HepG2 (cell line): ENCODE measurements around the gene BPI. TPM values are rescaled to one million over a fixed set of nuclear protein-coding genes. Genes with fewer than 3 reads are reported as not detected.

Experiments used
- ATAC-seq: fragments of 200-7000 bp; cut with Tn5 transposase; 3 replicates; pipeline ENCODE4 v1.9.1; 2020; ENCODE audit warnings: mild to moderate bottlenecking, moderate library complexity
- BruUV-seq: library from RNA; stranded (reverse); fragments of 400-500 nt; replicated peaks from 2 replicates; lab custom pipeline; 2021; lab: Mats Ljungman, UMichigan
- CTCF ChIA-PET: fragments of 300-600 bp; formaldehyde crosslinking; extraction: SDS; loops from one replicate; lab custom pipeline; 2021; ENCODE audit warnings: low total read pairs, inconsistent platforms, low intra/inter-chr PET ratio; lab: Yijun Ruan, JAX
- POLR2A ChIA-PET: fragments of 350-600 bp; sonication (Branson Sonifier 250); formaldehyde crosslinking; loops from one replicate; lab custom pipeline; 2020; ENCODE audit warnings: antibody characterized with exemption, inconsistent platforms; lab: Yijun Ruan, JAX
- DNase-seq: peaks from one replicate; pipeline ENCODE4 v3.0.0-alpha.2; 2015; ENCODE audit warnings: low spot score
- FAIRE-seq: peaks from 3 replicates; lab custom pipeline; 2011; peaks lifted over from hg19 to GRCh38; lab: Jason Lieb, UNC
- H2AFZ ChIP-seq: one replicate; pipeline ENCODE4 v1.6.1; 2011; ENCODE audit warnings: low read length, inconsistent platforms
- H3K27ac ChIP-seq: fragments of 300-600 bp; 3 replicates; pipeline ENCODE4 v1.8.0; 2011; ENCODE audit warnings: mixed run types, mild to moderate bottlenecking, mixed read lengths, low read length, inconsistent platforms; ENCODE audit not compliant: insufficient read depth; ENCODE audit errors: extremely low read length
- H3K27me3 ChIP-seq, 2 experiments: fragments of 200-600 bp in 1 of 2; 2 replicates in 1 of 2; 3 replicates in 1 of 2; pipeline versions ENCODE4 v1.6.0 to v1.8.0; 2011; ENCODE audit warnings: low read length in 2 of 2, mild to moderate bottlenecking in 2 of 2, moderate library complexity in 2 of 2, inconsistent platforms in 1 of 2; ENCODE audit not compliant: insufficient read depth in 2 of 2, control insufficient read depth in 1 of 2
- H3K36me3 ChIP-seq, 2 experiments: fragments of 200-600 bp in 1 of 2; replicated peaks in 1 of 2; 2 replicates in 1 of 2; 3 replicates in 1 of 2; pipeline versions ENCODE4 v1.5.1 to v1.8.0; 2011; ENCODE audit warnings: low read length in 2 of 2, inconsistent platforms in 1 of 2; ENCODE audit not compliant: insufficient read depth in 2 of 2, control insufficient read depth in 1 of 2
- H3K4me1 ChIP-seq: 2 replicates; pipeline ENCODE4 v1.5.1; 2012; ENCODE audit warnings: low read length, inconsistent platforms; ENCODE audit not compliant: insufficient read depth
- H3K4me2 ChIP-seq: 2 replicates; pipeline ENCODE4 v1.6.0; 2011; ENCODE audit warnings: low read depth, low read length, inconsistent platforms
- H3K4me3 ChIP-seq, 3 experiments: fragments of 200-600 bp in 1 of 3; sonication (generic), shearing (Covaris generic) in 1 of 3; replicated peaks in 1 of 3; 2 replicates each; pipeline ENCODE4 v1.5.1; 2011 to 2016; ENCODE audit warnings: low read length in 3 of 3, inconsistent platforms in 2 of 3, low read depth in 2 of 3, mild to moderate bottlenecking in 2 of 3, control low read depth in 1 of 3, mixed read lengths in 1 of 3; ENCODE audit not compliant: insufficient read depth in 1 of 3
- H3K79me2 ChIP-seq: one replicate; pipeline ENCODE4 v1.6.1; 2011; ENCODE audit warnings: low read length, inconsistent platforms; ENCODE audit not compliant: insufficient read depth
- H3K9ac ChIP-seq: 2 replicates; pipeline ENCODE4 v1.6.0; 2011; ENCODE audit warnings: mild to moderate bottlenecking, low read depth, low read length, inconsistent platforms; ENCODE audit not compliant: insufficient read depth
- H3K9me3 ChIP-seq: 2 replicates; pipeline ENCODE4 v1.5.1; 2012; ENCODE audit warnings: mild to moderate bottlenecking, low read length
- H4K20me1 ChIP-seq: 2 replicates; pipeline ENCODE4 v1.6.0; 2011; ENCODE audit warnings: inconsistent platforms, mild to moderate bottlenecking, low read length, moderate library complexity; ENCODE audit not compliant: insufficient read depth
- CCAR2 ChIP-seq: fragments of 200-400 bp; formaldehyde crosslinking; optimal IDR thresholded peaks from 2 replicates; pipeline ENCODE3; 2018; ENCODE audit warnings: low read depth, mild to moderate bottlenecking, low read length, moderate library complexity
- FOXJ3 ChIP-seq: sonication (generic); formaldehyde crosslinking; IDR thresholded peaks from 2 replicates; pipeline ENCODE4 v1.4.0; 2020; ENCODE audit warnings: missing genetic modification reagents, mild to moderate bottlenecking, borderline replicate concordance
- GTF2F1 ChIP-seq: fragments of 150-350 bp; IDR thresholded peaks from 2 replicates; pipeline ENCODE4 v1.6.1; 2014; ENCODE audit warnings: low read length
- MAFF ChIP-seq: IDR thresholded peaks from 2 replicates; pipeline ENCODE4 v1.6.1; 2011; ENCODE audit warnings: low read depth, low read length, improper control_type of control experiment
- U2AF1 ChIP-seq: fragments of 200-400 bp; formaldehyde crosslinking; optimal IDR thresholded peaks from 2 replicates; pipeline ENCODE3; 2017; ENCODE audit warnings: mild to moderate bottlenecking, low read depth, low read length
- ZFYVE20 ChIP-seq: sonication (generic); formaldehyde crosslinking; IDR thresholded peaks from 2 replicates; pipeline ENCODE4 v1.8.0; 2023; ENCODE audit warnings: low read depth, mild to moderate bottlenecking, moderate library complexity, missing genetic modification reagents, borderline replicate concordance
- ZNF337 ChIP-seq: sonication (generic); formaldehyde crosslinking; IDR thresholded peaks from 2 replicates; pipeline ENCODE4 v1.5.1; 2020; ENCODE audit warnings: missing genetic modification reagents, low read depth, mild to moderate bottlenecking, borderline replicate concordance
- ZNF451 ChIP-seq: sonication (generic); formaldehyde crosslinking; IDR thresholded peaks from 2 replicates; pipeline ENCODE4 v1.5.0; 2020; ENCODE audit warnings: mild to moderate bottlenecking, missing genetic modification reagents
- WGBS: methylation state at CpG from one replicate; pipeline ENCODE4 v1.1.6; 2017; ENCODE audit warnings: low lambda C conversion rate; 5-methylcytosine and 5-hydroxymethylcytosine counted together
- in situ Hi-C: cut with HindIII; loops from 2 replicates; pipeline ENCODE4 v1.10.0; 2017; ENCODE audit warnings: low pct_unique_long_range_greater_than_20kb; ENCODE audit not compliant: extremely low pct_ligation_motif_present
- intact Hi-C: fragments of 100-400 bp; cut with micrococcal nuclease; formaldehyde crosslinking; loops from one replicate; pipeline ENCODE4 v1.10.0; 2022; ENCODE audit not compliant: unreplicated experiment
- polyA plus RNA-seq, 8 experiments: library from polyadenylated mRNA; depleted of rRNA in 3 of 8; stranded (reverse) in 7 of 8; unstranded in 1 of 8; fragments of >200 nt; fragmentation: Illumina TruSeq in 4 of 8; extraction: Trizol in 4 of 8; gene quantifications; 2 replicates each; pipeline versions ENCODE4 v1.2.1 to v1.2.3, GENCODE V29; 2011 to 2016; ENCODE audit warnings: low read depth in 4 of 8, missing spikeins in 1 of 8, mixed read lengths in 1 of 8; ENCODE audit not compliant: insufficient read depth in 1 of 8
- total RNA-seq, 5 experiments: library from RNA; depleted of rRNA; stranded (reverse); fragments of >200 nt; fragmentation: Illumina TruSeq; extraction: Trizol; gene quantifications; 2 replicates each; pipeline ENCODE4 v1.2.3, GENCODE V29; 2016; ENCODE audit warnings: low read depth in 1 of 5
- TF ChIP-seq, protein P1 (sequence below): sonication (generic); formaldehyde crosslinking; IDR thresholded peaks from 2 replicates; pipeline ENCODE4 v1.5.0; 2020; ENCODE audit warnings: missing genetic modification reagents
- TF ChIP-seq, protein P2 (sequence below), 2 experiments: sonication (generic) in 1 of 2; formaldehyde crosslinking in 1 of 2; IDR thresholded peaks; 2 replicates each; pipeline versions ENCODE4 v1.4.0 to v1.6.1; 2018 to 2020; ENCODE audit warnings: missing genetic modification reagents in 2 of 2, borderline replicate concordance in 1 of 2, low read depth in 1 of 2, mild to moderate bottlenecking in 1 of 2, missing biosample characterization in 1 of 2
- TF ChIP-seq, protein P3 (sequence below): sonication (generic); formaldehyde crosslinking; IDR thresholded peaks from 2 replicates; pipeline ENCODE4 v1.5.1; 2020; ENCODE audit warnings: missing genetic modification reagents, mild to moderate bottlenecking, borderline replicate concordance
- TF ChIP-seq, protein P4 (sequence below): IDR thresholded peaks from 2 replicates; pipeline ENCODE4 v1.6.1; 2016; ENCODE audit warnings: low read depth, missing genetic modification reagents, missing compliant biosample characterization

BPI gene
- total and polyA plus RNA-seq, 2 of the 13 experiments (the other 11 are each of a cell fraction or from before 2014, with no cell fraction given) = not detected

DNA sequence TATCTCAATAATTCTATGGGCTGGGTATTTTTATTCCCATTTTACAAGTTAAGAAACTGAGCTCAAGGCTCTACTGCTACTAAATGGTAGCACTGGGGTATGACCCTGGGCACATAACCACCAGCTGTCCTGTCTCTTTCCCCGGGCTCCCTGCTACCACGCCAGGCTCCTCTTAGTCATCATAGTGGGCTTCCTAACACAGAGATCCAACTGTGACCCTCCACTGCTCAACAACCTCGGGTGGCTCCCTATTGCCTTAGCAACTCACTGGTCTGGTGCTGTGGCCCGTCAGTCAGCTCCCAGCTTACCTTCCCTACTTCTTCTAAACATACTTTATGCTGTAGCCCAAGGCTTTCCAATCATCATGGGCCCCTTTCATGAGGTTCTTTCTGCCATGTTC lies 47.9 kb upstream of the BPI start:
- WGBS = 28% methylated on average over 4 of the region's 4 CpGs
- ATAC-seq (no peak), FAIRE-seq (no peak), DNase-seq (no peak)
- no peaks in the 10 kb centered on the region for H3K79me2 ChIP-seq
- intact Hi-C loops = no loop called here
- peaks cover 19% of the 10 kb centered on the region for H3K4me1 ChIP-seq
- H2AFZ ChIP-seq = no peak overlapping the region
- H4K20me1 ChIP-seq = no peaks in the 10 kb centered on the region
- H3K4me2 ChIP-seq = no peak overlapping the region
- ChIA-PET POLR2A (no interaction called here), CTCF (no interaction called here)
- BruUV-seq = no TSS peak
- no peak overlapping the region for H3K27ac ChIP-seq
- H3K27me3 ChIP-seq = peaks cover 5 to 25% of the 10 kb centered on the region in 2 experiments; a peak in 4 of 5 replicates
- no peaks in the 10 kb centered on the region for H3K9me3 ChIP-seq
- H3K9ac ChIP-seq = no peak overlapping the region
- in situ Hi-C loops = no loop called here
- H3K4me3 ChIP-seq = no peak overlapping the region
- H3K36me3 ChIP-seq = no peaks in the 10 kb centered on the region
- TF ChIP-seq, protein P1, sequence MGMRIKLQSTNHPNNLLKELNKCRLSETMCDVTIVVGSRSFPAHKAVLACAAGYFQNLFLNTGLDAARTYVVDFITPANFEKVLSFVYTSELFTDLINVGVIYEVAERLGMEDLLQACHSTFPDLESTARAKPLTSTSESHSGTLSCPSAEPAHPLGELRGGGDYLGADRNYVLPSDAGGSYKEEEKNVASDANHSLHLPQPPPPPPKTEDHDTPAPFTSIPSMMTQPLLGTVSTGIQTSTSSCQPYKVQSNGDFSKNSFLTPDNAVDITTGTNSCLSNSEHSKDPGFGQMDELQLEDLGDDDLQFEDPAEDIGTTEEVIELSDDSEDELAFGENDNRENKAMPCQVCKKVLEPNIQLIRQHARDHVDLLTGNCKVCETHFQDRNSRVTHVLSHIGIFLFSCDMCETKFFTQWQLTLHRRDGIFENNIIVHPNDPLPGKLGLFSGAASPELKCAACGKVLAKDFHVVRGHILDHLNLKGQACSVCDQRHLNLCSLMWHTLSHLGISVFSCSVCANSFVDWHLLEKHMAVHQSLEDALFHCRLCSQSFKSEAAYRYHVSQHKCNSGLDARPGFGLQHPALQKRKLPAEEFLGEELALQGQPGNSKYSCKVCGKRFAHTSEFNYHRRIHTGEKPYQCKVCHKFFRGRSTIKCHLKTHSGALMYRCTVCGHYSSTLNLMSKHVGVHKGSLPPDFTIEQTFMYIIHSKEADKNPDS = no peak
- TF ChIP-seq, protein P2, sequence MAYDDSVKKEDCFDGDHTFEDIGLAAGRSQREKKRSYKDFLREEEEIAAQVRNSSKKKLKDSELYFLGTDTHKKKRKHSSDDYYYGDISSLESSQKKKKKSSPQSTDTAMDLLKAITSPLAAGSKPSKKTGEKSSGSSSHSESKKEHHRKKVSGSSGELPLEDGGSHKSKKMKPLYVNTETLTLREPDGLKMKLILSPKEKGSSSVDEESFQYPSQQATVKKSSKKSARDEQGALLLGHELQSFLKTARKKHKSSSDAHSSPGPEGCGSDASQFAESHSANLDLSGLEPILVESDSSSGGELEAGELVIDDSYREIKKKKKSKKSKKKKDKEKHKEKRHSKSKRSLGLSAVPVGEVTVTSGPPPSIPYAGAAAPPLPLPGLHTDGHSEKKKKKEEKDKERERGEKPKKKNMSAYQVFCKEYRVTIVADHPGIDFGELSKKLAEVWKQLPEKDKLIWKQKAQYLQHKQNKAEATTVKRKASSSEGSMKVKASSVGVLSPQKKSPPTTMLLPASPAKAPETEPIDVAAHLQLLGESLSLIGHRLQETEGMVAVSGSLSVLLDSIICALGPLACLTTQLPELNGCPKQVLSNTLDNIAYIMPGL (CRISPR knock-in tag; IDR thresholded peaks at IDR 0.05; ENCODE audit: borderline replicate concordance in 1 of 2, low read depth in 1 of 2) = no peak
- TF ChIP-seq GTF2F1 (no peak), CCAR2 (no peak), FOXJ3 (CRISPR knock-in tag) (no peak), U2AF1 (no peak), ZFYVE20 (no peak), MAFF (no peak), ZNF451 (CRISPR knock-in tag) (no peak), ZNF337 (CRISPR knock-in tag) (no peak)
- TF ChIP-seq, protein P3, sequence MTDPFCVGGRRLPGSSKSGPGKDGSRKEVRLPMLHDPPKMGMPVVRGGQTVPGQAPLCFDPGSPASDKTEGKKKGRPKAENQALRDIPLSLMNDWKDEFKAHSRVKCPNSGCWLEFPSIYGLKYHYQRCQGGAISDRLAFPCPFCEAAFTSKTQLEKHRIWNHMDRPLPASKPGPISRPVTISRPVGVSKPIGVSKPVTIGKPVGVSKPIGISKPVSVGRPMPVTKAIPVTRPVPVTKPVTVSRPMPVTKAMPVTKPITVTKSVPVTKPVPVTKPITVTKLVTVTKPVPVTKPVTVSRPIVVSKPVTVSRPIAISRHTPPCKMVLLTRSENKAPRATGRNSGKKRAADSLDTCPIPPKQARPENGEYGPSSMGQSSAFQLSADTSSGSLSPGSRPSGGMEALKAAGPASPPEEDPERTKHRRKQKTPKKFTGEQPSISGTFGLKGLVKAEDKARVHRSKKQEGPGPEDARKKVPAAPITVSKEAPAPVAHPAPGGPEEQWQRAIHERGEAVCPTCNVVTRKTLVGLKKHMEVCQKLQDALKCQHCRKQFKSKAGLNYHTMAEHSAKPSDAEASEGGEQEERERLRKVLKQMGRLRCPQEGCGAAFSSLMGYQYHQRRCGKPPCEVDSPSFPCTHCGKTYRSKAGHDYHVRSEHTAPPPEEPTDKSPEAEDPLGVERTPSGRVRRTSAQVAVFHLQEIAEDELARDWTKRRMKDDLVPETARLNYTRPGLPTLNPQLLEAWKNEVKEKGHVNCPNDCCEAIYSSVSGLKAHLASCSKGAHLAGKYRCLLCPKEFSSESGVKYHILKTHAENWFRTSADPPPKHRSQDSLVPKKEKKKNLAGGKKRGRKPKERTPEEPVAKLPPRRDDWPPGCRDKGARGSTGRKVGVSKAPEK (CRISPR knock-in tag) = no peak
- TF ChIP-seq, protein P4, sequence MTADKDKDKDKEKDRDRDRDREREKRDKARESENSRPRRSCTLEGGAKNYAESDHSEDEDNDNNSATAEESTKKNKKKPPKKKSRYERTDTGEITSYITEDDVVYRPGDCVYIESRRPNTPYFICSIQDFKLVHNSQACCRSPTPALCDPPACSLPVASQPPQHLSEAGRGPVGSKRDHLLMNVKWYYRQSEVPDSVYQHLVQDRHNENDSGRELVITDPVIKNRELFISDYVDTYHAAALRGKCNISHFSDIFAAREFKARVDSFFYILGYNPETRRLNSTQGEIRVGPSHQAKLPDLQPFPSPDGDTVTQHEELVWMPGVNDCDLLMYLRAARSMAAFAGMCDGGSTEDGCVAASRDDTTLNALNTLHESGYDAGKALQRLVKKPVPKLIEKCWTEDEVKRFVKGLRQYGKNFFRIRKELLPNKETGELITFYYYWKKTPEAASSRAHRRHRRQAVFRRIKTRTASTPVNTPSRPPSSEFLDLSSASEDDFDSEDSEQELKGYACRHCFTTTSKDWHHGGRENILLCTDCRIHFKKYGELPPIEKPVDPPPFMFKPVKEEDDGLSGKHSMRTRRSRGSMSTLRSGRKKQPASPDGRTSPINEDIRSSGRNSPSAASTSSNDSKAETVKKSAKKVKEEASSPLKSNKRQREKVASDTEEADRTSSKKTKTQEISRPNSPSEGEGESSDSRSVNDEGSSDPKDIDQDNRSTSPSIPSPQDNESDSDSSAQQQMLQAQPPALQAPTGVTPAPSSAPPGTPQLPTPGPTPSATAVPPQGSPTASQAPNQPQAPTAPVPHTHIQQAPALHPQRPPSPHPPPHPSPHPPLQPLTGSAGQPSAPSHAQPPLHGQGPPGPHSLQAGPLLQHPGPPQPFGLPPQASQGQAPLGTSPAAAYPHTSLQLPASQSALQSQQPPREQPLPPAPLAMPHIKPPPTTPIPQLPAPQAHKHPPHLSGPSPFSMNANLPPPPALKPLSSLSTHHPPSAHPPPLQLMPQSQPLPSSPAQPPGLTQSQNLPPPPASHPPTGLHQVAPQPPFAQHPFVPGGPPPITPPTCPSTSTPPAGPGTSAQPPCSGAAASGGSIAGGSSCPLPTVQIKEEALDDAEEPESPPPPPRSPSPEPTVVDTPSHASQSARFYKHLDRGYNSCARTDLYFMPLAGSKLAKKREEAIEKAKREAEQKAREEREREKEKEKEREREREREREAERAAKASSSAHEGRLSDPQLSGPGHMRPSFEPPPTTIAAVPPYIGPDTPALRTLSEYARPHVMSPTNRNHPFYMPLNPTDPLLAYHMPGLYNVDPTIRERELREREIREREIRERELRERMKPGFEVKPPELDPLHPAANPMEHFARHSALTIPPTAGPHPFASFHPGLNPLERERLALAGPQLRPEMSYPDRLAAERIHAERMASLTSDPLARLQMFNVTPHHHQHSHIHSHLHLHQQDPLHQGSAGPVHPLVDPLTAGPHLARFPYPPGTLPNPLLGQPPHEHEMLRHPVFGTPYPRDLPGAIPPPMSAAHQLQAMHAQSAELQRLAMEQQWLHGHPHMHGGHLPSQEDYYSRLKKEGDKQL (CRISPR knock-in tag) = no peak
